ENCODE results near the gene ST7L.
"Not testable (repeated sequence)": the region's sequence is repeated elsewhere in the genome, so short reads cannot be mapped to it uniquely, and the experiment has no call there.

The ST7L gene

GRCh38 chr1:112486063-112486462, 132.9 kb downstream of the ST7L start:
- DNase-seq, result not testable (repeated sequence)

- DNase-seq, result no peak
Observed at GRCh38 chr1:112478314-112478713, 140.6 kb downstream of the ST7L start.

DNA sequence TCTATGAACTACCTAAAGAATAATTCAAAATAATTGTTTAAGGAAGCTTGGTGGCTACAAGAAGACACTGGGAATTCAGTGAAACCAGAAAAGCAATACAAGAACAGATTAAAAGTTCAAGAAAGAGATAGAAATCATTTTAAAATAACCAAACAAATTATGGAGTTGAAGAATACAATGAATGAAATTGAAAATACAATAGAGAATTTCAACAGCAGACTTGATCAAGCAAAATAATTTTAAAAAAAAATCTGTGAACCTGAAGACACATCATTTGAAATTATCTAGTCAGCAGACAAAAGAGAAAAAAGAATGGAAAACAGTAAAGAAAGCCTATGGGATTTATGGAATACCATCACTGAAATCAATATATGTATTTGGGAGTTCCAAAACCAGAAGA, 141.4 kb downstream of the ST7L start:
- no peak for DNase-seq

Data from CD4-positive, alpha-beta T cell treated with Interleukin-12 subunit alpha and Interleukin-12 subunit beta, for 1 hour (primary cell).